Measurements from ENCODE around the gene TMEM80.
"Not testable (repeated sequence)": the region's sequence is repeated elsewhere in the genome, so short reads cannot be mapped to it uniquely, and the experiment has no call there.

Gene TMEM80

GRCh38 chr11:679271-680207 is 16.1 kb upstream of the TMEM80 start:
- DNase-seq (ENCODE audit: low read depth) = no peak

DNA sequence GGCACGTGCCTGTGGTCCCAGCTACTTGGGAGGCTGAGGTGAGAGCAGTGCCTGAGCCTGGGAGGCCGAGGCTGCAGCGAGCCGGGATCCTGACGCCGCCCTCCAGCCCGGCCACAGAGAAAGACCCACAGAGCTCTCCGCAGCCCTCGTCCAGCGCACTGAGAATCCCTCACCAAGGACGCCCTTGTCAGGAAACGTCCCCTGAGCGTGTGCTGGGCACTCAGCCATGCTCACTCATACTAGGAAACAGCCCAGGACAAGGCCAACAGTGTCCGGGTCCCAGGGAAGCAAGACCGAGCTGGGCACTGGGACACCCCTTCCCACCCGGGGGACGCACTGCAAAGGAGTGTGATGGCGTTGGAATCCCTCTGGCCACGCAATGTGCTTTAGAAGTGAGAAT is 15.1 kb upstream of the TMEM80 start:
- no peak for DNase-seq (ENCODE audit: low read depth)

- no peak for DNase-seq (ENCODE audit: low read depth)
Measured at GRCh38 chr11:680970-681369, 14.6 kb upstream of the TMEM80 start.

DNA sequence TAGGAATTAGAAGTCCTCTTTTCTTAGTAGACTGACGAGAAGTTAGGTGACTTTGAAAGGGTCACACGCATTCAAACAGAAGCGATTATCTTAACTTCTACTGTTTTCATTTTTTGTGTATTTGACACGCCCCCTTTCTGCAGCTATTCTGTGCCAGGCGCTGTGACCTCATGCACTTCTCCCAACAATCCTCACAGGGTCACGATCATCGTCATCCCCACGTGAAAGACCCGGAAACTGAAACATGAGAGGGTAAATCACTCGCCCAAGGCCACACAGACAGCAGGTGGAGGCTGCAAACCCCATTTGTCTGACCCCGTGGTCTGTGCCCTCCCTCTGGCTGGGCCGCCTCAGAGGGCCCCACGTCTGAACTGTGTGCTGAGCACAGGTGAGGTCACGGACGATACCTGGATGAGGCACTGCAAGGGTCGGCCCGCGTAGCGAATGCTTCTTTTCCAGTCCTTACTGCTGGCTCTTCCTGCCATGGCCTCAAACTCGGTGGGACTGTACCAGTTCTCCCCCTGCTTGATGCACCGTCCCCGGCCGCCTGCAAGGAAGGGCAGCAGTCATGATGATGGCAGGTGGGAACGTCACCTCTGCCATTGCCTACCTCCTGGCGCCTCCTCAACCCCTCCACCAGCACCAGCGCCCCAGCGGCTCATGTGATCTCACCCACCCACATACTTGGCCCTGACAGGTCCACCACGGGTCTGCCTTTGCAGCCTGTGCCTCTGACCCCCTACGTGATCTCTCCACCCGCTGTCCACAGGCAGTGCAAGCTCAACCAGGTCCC is 9.0 kb upstream of the TMEM80 start:
- no peak for DNase-seq (ENCODE audit: low read depth)

DNA sequence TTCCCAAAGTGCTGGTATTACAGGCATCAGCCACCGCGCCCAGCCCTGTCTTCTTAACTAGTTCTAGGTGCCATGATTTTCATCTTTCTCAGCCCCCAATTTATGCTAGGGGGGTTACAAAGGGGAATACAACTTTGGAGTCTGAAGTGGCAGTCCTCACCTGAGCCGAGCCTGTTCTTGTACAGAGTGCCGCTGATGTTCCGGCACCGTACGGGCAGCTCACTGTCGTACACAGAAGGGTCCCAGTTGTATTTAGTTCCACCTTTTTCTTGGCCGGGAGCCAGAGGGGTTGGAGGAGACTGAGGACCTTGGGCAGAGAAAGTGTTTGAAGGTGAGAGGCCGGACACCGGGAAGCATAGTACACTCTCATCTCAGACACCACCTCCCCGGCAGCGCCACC is 7.9 kb upstream of the TMEM80 start:
- no peak for DNase-seq (ENCODE audit: low read depth)

- DNase-seq (ENCODE audit: low read depth) = no peak
Measured at GRCh38 chr11:688681-689080, 6.9 kb upstream of the TMEM80 start.

DNA sequence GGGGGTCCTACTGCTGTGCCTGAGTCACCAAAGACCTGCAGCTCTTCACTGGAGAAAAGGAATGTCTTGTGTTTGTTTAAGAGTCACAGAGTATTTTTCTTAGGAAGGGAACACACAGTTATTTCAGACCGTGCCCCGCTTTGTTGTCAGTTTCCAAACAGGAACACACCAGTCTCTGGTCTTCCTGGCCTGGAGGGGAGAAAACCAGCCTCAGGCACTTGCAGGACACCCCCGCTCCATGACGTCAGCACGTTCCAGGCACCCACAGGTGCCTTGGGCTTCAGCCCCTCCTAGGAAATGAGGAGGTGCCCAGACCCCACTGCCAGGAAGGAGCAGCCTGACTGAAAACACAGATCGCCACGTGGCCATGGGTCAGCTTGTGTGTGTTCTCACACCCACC is 6.0 kb upstream of the TMEM80 start:
- no peak for DNase-seq (ENCODE audit: low read depth)

DNA sequence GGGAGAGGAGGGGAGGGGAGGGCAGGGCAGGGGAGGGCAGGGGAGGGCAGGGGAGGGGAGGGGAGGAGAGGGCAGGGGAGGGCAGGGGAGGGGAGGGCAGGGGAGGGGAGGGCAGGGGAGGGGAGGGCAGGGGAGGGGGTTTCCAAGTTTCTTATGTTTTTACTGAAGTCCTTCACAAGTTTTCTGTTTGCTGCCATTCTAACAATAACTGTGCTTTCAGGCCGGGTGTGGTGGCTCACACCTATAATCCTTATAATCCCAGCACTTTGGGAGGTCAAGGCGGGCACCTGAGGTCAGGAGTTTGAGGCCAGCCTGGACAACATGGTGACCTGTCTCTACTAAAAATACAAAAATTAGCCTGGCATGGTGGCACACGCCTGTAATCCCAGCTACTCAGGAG is 5.4 kb upstream of the TMEM80 start:
- not testable (repeated sequence) for DNase-seq (ENCODE audit: low read depth)

- no peak for DNase-seq (ENCODE audit: low read depth)
Measured at GRCh38 chr11:690738-691633, 4.6 kb upstream of the TMEM80 start.

GRCh38 chr11:691710-692590 is 3.7 kb upstream of the TMEM80 start:
- DNase-seq (ENCODE audit: low read depth) = no peak

- DNase-seq (ENCODE audit: low read depth) = no peak
Measured at GRCh38 chr11:692824-693414, 2.7 kb upstream of the TMEM80 start.

DNA sequence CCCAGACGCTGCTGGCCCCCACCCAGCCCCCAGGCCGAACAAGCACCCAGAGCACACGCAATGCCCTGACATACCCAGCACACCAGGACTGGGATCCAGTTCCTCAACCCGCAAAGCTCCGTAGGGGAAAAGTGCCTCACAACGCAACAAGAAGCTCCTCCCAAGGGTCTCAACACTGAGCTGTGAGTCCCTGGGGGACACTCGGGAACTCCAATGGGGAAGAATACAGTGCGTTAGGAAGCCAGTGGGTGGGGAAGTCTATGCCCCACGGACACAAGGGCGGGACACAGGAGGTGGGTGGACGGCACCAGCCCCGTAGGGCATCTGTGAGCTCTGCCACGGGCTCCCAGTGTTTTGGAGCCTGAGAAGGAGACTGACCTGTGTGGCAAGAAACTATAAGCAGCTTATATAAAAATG is 2.2 kb upstream of the TMEM80 start:
- no peak for DNase-seq (ENCODE audit: low read depth)

DNA sequence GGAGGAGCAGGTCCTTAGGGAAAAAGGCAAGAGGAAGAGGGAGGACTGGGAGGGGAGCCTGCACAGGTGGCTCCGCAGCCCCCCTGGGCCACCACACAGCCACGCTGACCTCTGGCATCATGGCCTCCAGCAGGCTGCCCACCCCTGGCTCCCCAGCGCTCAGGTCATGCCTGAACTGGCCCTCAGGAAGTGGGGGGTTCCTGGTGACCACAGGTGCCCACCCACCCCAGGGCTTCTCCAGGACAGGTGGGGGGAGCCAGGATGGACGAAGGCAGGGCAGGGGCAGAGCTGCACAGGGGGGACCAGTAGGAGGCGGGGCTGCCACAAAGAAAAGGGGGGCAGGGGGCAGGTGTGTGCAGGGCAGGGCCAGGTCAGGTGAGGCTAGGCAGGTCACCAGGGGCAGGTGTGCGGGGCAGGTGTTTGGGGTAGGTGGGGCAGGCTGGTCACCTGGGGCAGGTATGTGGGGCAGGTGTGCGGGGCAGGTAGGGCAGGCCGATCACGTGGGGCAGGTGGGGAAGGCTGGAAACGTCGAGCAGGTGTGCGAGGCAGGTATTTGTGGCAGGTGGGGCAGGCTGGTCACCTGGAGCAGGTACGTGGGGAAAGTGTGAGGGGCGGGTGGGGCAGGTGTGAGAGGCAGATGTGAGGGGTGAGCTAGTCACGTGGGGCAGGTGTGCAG is 1.6 kb upstream of the TMEM80 start:
- DNase-seq (ENCODE audit: low read depth) = no peak

DNA sequence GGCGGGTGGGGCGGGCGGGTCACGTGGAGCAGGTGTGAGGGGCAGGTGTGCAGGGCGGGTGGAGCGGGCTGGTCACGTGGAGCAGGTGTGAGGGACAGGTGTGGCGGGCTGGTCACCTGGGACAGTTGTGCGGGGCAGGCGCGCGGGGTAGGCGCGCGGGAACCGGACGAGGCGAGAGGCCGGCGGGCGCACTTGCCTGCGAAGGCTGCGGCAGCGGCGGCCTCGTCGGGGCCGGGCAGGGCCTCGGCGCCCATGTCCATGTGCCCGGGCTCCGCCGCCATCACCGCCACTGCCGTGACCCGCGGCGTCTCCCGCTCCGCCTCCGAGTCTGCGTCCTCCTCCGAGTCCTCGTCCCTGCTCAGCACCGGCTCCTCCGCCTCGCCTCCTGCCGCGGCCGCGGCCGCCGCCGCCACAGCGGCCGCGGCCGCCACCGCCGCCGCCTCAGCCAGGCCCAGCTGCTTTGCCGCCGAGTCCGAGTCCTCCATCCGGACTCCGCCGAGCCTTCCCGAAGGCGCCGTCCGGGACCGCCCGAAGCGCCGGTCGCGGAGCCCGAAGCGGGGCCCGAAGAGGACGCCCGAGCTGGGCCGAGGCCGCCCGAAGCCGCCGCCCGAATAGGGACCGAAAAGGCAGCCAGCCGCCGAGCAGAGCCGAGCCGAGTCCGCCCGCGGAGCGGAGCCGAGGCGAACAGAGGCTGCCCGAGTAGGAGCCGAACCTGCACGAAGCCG is 891 bp upstream of the TMEM80 start, which contains the start of gene DEAF1:
Gene DEAF1 (minus strand): TSS at position 660 of the 725 bp plus-strand sequence. CDS start 175 bp downstream, at position 485.
- DNase-seq (ENCODE audit: low read depth) = peak; percentile 99

GRCh38 chr11:695288-695537 is 403 bp upstream of the TMEM80 start:
- DNase-seq (ENCODE audit: low read depth) = no peak

DNA sequence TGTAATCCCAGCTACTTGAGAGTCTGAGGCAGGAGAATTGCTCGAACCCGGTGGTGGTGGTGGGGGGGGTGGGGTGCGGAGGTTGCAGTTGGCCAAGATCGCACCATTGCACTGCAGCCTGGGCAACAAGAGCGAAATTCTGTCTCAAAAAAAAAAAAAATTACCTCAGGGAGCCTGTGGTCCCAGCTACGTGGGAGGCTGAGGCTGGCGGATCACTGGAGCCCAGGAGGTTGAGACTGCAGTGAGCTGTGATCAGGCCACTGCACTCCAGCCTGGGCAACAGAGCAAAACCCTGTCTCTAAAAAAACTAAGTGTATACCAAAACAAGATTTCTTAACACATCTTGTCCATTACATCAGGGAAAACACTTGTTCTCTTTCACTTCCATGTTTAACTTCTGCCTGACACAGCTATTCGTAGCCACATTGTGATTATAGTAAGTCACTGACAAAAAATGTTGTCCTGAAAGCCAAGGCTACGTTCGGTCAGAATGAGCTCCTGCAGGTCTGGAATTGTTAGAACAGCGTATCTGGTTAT is 1.4 kb downstream of the TMEM80 start:
- no peak for DNase-seq (ENCODE audit: low read depth)

DNA sequence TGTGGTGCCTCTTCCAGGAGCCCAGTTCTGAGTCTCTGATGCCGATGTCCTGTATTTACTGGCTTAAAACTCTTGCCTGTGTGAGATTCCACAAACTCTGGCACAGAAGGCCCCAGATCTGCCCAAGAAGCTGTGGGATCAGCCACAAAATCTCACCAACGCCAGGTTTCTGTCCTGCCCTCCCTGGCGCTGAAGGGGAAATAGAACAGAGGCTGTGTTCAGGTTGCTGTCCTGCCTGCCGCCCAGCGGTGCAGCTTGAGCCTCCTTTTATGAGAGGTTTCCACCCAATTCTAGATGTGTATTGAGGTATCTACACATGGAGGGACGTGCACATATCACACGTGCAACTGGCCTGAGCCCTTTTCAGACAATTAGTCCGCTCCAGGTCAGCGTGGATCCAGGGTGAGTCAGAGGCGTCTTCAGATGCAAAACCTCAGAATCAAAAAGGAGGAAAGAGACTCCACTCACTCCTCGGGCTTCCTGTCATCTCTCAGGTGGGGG is 2.2 kb downstream of the TMEM80 start:
- no peak for DNase-seq (ENCODE audit: low read depth)

DNA sequence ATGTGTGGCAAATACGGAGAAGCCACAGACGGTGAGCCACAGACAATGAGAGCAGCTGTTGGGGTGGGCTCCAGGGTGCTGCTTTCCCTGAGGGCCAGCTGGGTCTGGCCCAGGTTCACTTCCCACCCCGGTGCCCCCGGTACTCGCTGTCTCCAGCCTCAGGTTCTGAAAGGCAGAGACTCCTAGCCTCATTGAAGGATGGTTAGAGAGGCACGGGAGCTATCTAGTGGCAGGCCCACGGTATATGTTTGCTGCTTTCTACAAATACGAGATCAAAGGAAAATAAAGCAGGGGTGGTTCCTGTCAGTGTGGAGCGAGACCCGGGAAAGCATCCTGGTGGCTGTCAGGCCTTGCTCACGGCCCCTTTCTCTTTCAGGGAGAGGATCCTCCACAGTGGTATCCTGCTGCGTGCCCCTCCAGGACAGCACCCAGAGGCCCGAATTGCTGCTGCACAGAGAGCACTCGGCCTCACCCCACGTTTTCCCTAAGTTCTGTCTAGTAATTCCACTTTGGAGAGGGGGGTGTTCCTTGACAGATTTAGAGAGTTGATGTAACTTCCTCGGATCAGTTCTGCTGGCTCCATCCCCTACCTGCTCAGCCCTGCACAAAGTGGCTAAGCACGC is 3.0 kb downstream of the TMEM80 start:
- DNase-seq (ENCODE audit: low read depth) = no peak

DNA sequence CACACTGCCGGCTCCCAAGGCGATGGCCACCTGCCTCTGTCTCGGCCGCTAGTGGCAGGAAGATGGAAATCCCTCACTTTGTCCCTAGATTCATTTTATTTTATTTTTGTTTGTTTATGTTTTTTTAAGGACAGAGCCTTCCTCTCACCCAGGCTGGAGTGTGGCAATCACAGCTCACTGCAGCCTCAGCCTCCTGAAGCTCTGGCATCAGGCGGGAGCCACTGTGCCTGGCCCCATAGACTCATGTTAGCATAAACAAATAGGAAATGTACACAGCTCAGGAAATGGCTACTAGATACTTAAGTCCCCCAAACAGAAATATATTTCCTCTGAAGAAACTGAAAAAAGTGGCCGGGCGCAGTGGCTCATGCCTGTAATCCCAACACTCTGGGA is 3.5 kb downstream of the TMEM80 start:
- no peak for DNase-seq (ENCODE audit: low read depth)
